Right lobe of liver (tissue), 4 donors: ENCODE results near the gene EARS2.

ENCODE experiments used
- POLR2A ChIP-seq: fragments of 450-650 bp; IDR thresholded peaks from one replicate; pipeline ENCODE4 v1.6.1; 2017; ENCODE audit warnings: antibody characterized with exemption, mild to moderate bottlenecking
- TF ChIP-seq, protein P1 (sequence below), 4 donors: fragments of 200-600 bp in 3 of 4; fragments of 450-650 bp in 1 of 4; IDR thresholded peaks; one replicate each; pipeline versions ENCODE4 v1.5.1 to v1.8.0; 2016 to 2022; ENCODE audit warnings: antibody characterized with exemption in 4 of 4, mild to moderate bottlenecking in 2 of 4
- donor health status: DM: no; HTN: no; CAD: no.
- donor health status: DM: no; HTN: no; CAD: no.
- donor health status: DM: no; HTN: yes; CAD: no.

DNA sequence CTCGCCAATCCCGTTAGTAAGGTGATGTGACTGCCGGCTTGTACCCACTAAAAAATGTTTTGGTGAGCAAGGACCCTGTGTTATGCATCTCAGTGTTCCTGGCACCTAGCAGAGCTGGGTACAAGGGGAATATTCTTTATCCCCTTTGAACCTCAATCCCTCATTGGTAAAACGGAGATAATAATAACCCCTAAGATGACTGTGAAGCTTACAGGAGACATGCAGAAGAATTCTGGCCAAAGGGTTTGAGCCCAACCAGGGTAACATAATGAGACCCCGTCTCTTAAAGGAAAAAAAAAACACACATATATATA, 47.8 kb downstream of the EARS2 start:
- TF ChIP-seq, protein P1, sequence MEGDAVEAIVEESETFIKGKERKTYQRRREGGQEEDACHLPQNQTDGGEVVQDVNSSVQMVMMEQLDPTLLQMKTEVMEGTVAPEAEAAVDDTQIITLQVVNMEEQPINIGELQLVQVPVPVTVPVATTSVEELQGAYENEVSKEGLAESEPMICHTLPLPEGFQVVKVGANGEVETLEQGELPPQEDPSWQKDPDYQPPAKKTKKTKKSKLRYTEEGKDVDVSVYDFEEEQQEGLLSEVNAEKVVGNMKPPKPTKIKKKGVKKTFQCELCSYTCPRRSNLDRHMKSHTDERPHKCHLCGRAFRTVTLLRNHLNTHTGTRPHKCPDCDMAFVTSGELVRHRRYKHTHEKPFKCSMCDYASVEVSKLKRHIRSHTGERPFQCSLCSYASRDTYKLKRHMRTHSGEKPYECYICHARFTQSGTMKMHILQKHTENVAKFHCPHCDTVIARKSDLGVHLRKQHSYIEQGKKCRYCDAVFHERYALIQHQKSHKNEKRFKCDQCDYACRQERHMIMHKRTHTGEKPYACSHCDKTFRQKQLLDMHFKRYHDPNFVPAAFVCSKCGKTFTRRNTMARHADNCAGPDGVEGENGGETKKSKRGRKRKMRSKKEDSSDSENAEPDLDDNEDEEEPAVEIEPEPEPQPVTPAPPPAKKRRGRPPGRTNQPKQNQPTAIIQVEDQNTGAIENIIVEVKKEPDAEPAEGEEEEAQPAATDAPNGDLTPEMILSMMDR (IDR thresholded peaks at IDR 0.05): no peak
- no peak for TF ChIP-seq POLR2A
